NCI-H1930 (cell line): ENCODE measurements around the gene SH3PXD2B.
"Not testable (repeated sequence)": the region's sequence is repeated elsewhere in the genome, so short reads cannot be mapped to it uniquely, and the experiment has no call there.

ENCODE experiments used
- DNase-seq, 2 experiments: peaks; one replicate each; lab custom pipeline; 2025; lab: John Stamatoyannopoulos, UW

The SH3PXD2B gene

DNA sequence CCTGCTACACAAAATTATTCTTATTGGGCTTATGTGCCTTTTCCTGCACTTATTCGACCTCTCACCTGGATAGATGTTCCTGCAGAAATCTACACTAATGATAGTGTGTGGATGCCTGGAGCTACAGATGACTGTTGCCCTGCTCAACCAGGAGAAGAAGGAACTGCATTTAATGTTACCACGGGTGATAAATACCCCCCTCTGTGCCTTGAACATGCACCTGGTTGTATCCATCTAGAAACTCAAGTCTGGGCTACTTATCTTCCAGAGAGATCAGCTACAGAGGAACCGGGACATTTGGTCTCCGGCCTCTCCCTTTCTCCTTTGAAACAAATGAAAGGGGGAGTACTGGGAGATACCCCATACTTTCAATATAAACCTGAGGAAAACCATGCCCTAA, 54.5 kb downstream of the SH3PXD2B start:
- DNase-seq, result no peak

GRCh38 chr5:172399336-172399735, 55.0 kb downstream of the SH3PXD2B start:
- DNase-seq, result no peak

DNA sequence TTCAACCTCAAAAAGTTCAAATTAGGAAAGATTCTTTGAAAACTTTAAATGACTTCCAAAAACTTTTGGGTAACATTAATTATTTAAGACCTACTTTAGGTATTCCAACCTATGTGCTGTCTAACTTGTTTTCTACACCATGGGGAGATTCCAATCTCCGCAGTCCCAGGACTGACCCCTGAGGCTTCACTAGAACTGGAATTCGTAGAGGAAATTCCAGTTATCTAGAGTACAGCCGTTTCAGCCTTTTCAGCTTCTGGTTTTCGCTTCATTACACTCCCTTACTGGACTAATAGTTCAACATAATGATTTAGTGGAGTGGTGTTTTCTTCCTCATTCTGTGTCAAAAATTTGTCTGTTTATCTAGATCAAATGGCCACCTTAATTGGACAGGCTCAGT, 55.7 kb downstream of the SH3PXD2B start:
- not testable (repeated sequence) for DNase-seq

DNA sequence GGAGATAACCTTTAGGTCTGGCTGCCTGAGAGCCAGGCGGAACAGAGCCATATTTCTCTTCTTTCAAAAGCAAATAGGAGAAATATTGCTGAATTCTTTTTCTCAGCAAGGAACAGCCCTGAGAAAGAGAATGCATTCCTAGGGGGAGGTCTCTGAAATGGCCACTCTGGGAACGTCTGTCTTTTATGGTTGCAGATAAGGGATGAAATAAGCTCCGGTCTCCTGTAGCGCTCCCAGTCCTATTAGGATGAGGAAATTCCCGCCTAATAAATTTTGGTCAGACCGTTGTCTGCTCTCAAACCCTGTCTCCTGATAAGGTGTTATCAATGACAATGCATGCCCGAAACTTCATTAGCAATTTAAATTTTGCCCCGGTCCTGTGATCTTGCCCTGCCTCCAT, 57.3 kb downstream of the SH3PXD2B start:
- not testable (repeated sequence) for DNase-seq

DNA sequence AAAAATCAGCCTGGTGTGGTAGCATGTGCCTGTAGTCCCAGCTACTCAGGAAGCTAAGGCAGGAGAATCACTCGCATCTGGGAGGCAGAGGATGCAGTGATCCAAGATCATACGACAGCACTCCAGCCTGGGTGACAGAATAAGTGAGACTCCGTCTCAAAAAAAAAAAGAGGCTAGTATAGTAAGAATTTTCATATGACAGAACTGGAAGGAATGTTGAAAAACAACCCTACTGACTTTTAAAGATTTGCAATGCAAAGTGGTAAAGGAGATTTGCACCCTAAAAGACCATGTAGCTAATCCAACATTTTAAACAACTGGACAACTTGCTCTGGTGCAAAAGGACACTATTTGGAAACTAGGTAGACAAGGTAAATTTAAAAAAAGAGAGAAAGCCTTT, 58.1 kb downstream of the SH3PXD2B start:
- no peak for DNase-seq

DNA sequence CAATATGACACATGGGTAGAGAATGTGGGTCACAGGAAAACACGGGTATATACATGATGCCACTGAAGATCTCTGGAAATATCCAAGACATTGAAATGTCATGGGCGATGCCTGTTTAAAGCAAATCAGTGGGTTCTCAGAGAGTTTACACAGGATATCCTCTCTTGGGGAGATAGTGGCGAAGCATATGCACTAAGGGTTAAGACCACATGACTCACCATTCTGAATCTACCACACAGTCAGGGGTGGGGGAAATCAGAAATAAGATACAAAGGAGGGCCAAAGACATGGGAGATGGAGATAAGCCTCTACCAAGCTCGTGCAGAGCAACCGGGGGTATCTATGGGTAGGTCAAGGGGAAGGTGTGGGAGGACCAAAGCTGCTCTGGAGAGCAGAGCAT, 58.8 kb downstream of the SH3PXD2B start:
- DNase-seq, result no peak

- no peak for DNase-seq
Measured at GRCh38 chr5:172389578-172390112, 64.7 kb downstream of the SH3PXD2B start.

- DNase-seq, result no peak
Measured at GRCh38 chr5:172388246-172388733, 66.0 kb downstream of the SH3PXD2B start.

DNA sequence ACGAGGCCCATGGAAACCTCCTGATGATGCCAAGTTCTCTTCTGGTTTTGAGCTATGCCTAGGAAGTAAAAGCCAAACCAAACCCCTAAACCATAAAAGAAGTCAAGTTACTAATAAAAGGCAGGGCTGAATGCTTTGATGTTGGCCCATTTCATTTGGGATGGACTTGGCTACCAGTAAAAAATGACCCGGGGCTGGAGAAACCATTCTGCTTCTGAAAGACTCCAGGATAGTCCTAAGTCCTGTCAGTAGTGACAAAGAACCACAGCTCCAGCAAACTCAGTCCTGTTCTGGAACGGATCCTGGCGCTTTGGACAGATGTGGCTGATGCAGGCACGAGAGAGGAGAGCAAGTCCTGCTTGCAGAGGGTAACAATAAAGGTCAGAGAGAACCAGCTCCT, 68.6 kb downstream of the SH3PXD2B start:
- DNase-seq, result no peak

DNA sequence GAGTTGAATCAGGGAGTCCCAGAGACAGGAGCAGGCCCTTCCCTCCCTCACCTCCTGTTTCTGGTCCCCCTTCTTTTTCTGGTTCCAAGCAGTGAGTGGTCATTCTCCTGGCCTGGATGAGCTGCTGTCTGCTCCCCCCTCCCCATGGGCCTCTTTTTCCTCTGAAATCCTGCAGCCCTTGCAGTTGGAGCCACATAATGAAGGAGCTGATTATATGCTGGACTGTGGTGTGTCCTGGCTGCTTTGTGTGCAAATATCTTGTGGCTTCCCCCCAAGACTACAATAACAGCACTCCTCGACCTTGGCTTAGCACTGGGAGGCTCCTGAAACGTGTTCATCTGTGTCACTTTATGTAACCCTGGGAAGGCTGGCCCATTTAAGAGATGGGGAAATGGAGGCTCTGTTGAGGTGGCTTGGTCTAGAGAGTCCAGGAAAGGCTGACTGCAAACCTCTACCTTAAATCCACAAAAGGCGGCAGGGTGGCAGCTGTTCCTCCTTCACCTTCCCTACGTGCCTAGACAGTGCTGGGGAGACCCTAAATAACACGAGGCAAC, 69.2 kb downstream of the SH3PXD2B start:
- DNase-seq, result no peak

DNA sequence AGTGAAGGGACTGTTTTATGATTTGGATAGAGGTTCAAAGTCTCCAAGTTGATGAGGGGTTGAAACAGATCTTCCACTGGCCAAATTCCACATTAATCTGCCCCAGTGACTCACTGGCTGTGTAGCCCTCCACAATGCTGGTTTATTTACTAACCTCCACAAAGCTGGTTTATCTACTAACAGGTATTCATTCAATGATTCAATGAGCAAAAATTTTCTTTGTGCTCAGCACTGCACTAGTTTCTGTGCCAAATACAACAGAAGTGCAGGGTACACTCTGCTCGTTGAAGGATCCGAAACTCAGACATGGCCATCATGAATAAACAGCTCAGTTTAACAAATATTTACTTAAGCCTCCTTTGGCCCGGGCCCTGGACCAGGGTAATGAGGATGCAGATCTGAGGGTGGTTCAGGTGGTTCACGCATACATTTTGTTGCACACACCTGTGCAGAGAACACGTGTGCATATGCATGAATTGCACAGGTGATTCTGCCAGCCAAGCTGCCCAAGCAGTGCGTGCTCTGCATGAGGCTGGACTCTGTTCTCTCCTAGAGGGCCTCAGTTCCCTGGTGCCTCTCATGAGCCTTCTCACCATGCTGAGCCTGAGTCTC, 71.0 kb downstream of the SH3PXD2B start:
- no peak for DNase-seq

DNA sequence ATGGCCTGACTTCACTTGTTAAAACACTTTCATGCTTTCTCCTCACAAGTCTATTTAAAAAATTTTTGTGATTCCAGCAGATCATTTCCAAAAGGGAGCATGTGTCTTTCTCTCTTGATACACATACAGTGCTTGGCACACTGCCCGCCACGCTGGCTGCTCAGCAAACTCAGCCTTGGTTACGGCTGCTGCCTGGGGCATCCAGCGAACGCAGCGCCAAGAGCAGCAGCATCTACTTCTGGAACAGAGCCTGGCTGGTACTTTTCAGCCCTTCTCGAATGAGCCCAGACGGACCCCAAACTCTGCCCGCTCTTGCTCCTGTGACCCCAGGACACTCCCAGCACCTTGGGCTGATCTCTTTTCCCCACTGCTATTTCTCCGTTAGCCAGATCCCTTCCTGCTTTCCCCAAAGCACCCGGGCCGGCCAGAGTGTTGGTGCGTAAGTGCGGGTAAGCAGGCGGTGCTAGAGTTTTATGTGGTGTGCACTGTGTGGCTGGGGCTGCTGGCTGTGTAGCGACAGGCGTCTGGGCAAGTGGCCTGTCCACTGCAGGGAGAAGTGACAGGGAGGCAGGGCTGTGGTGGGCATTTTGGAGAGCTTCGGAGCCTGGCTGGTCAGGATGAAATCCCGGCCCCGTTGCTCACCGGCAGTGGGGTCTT, 73.2 kb downstream of the SH3PXD2B start:
- DNase-seq, result no peak

GRCh38 chr5:172380301-172380986, 73.9 kb downstream of the SH3PXD2B start:
- no peak for DNase-seq

- DNase-seq, result no peak
Measured at GRCh38 chr5:172379481-172379880, 74.8 kb downstream of the SH3PXD2B start.

DNA sequence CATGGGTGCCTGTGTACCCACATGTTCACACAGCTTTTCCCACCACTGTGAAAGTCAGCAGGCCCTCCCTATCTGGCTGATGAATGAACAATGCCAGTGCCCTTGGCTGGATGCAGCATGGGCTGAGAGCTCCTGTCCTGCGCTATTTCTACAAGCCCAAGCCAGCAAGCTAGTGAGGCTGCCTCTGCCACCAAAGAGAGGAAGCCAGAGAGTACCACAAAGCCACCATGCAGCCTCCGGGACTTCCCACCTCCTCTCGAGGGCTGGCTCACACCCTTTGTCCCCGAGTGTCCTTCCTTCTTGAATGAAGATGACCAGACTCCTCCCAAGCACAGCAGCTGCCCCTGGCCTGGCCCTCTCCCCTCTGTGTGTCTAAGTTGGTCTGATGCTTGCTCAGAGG, 76.5 kb downstream of the SH3PXD2B start:
- DNase-seq, result no peak

GRCh38 chr5:172377438-172377837, 76.9 kb downstream of the SH3PXD2B start:
- DNase-seq, result no peak

GRCh38 chr5:172374783-172375182, 79.5 kb downstream of the SH3PXD2B start:
- no peak for DNase-seq

DNA sequence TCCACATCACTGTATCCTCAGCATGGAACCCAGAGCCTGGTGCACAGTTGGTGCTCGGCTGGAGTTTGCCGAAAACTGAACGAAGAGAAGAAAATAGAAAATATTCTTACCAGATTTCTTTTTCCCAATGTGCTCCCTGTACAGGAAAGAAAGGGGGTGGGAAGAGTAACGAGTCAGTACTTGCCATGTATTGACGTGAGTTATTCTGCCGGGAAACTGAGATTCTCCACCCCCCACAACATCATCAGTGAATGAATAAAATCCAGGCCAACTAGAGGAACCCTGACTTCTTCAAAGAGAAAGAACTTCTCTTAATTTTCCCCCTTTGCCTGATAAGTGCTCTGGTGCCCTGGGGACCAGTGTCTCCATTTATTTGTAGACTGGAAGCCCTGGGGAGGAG, 80.6 kb downstream of the SH3PXD2B start:
- DNase-seq, result no peak

DNA sequence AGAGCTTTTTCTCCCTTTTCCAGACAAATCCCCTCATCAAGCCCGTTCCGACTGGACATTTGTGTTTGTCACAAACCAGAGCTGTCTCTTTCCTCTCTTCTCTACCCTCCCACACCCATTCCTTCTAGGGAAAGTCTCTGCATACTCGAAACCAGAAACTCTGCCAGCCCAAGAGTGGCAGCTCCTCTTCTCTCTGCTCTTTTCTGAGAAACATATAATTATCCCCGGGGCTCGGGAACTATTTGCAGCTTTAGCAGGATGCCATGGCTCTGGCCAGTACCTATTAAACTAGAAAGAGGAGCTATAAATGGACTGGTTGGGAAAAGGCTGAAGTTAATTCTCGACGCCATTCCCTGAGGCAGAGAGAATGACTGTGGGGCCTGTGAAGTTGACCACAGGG, 82.6 kb downstream of the SH3PXD2B start:
- DNase-seq, result no peak

DNA sequence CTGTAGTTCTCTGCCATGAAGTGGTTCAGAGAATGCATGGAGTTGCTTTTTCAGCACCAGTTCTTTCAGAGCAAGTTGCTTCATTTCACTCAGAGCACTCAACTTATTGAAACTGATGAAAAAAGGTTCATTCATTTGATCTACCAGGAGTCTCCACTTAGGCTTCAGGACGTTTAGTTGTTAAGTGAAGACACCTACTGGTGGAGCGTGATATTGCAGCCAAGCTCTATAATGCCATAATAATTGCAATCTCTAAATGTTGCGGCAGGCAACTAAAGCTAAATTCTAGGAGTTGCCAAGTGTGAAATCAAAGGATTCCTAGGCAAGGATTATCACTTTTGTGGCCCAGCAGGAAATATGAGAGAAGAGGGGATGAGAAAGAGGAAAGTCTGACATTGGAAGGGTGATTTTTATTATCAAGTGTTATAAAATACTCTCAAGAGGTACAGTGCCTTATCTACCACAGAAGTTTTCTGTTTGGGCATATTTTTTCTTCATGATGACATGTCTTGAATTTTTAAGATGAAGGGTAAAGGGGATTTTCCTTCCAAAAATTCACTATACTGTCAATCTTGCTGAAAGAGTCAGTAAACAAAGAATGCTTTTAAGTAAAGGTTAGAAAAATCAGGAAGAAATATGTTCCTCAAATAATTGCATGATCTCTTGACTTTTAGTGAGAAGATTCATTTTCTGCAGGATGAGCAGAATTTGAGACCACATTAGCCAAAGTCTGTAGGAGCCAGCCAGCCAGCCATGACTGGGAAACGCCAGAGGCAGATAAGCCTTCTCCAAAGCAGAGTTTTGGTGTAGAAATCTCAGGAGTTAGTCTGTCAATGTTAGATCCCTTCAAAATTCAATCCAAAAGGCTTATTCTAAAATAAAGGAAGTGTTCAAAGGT, 83.4 kb downstream of the SH3PXD2B start:
- no peak for DNase-seq

- DNase-seq, result no peak
Measured at GRCh38 chr5:172370237-172370640, 84.1 kb downstream of the SH3PXD2B start.

- not testable (repeated sequence) for DNase-seq
Measured at GRCh38 chr5:172368699-172369098, 85.6 kb downstream of the SH3PXD2B start.
